ENCODE data around the gene FRMD3. TPM values are rescaled to one million over a fixed set of nuclear protein-coding genes. Genes with fewer than 3 reads are reported as not detected.
A peak's percentile ranks its signal among the peaks of the same experiment; 100 is the strongest.

The FRMD3 gene
- total RNA-seq, 1 experiment from 2014 or later, result 14.5 TPM

GRCh38 chr9:83405759-83406158 is 132.4 kb downstream of the FRMD3 start:
- intact Hi-C loops (cut with micrococcal nuclease; ENCODE audit: unreplicated experiment) (no loop called here), in situ Hi-C loops (cut with HindIII; ENCODE audit: low pct_unique_long_range_greater_than_20kb, low sequenced_read_pairs) (no loop called here)
- DNase-seq (ENCODE audit: low read depth, low spot score) (no peak), ATAC-seq (no peak)
- H3K36me3 ChIP-seq (ENCODE audit: control insufficient read depth, insufficient read depth, low read length), result no peaks in the 10 kb centered on the region
- POLR2A ChIA-PET, result no interaction called here
- H3K9me3 ChIP-seq (ENCODE audit: control insufficient read depth, insufficient read depth, low read depth, low read length), result no peaks in the 10 kb centered on the region
- peak overlapping the region; percentile 39; the same call in 1 of the 2 replicates for H3K27ac ChIP-seq (ENCODE audit: low read length)
- no TSS peak for BruUV-seq (replicated peaks)
- no peak overlapping the region for H3K4me3 ChIP-seq (ENCODE audit: low read depth in 2 of 2, low read length in 2 of 2)
- no peaks in the 10 kb centered on the region for H3K27me3 ChIP-seq (ENCODE audit: control insufficient read depth, insufficient read depth, low read length)
- TF ChIP-seq CTCF (IDR thresholded peaks at IDR 0.05), result peak; percentile 14; the same call in 1 of the 2 replicates
- no peak for TF ChIP-seq POLR2AphosphoS5 (IDR thresholded peaks at IDR 0.05; ENCODE audit: low read depth, low read length)
- H3K4me1 ChIP-seq (ENCODE audit: control insufficient read depth, insufficient read depth, low read length), result peaks cover 16% of the 10 kb centered on the region; the same call in 1 of the 2 replicates
- CTCF ChIA-PET, result no interaction called here

- BruUV-seq (replicated peaks), result no TSS peak
These were observed 134.5 kb downstream of the FRMD3 start for GRCh38 chr9:83403527-83404238.

More at GRCh38 chr9:83403527-83404238, 134.5 kb downstream of the FRMD3 start:
- H3K9me3 ChIP-seq (ENCODE audit: control insufficient read depth, insufficient read depth, low read depth, low read length), result no peaks in the 10 kb centered on the region
- peak overlapping the region; percentile 49 for H3K27ac ChIP-seq (ENCODE audit: low read length)
- no peaks in the 10 kb centered on the region for H3K36me3 ChIP-seq (ENCODE audit: control insufficient read depth, insufficient read depth, low read length)
- CTCF ChIA-PET, result no interaction called here
- peaks cover 23% of the 10 kb centered on the region for H3K4me1 ChIP-seq (ENCODE audit: control insufficient read depth, insufficient read depth, low read length)
- TF ChIP-seq, protein P1, sequence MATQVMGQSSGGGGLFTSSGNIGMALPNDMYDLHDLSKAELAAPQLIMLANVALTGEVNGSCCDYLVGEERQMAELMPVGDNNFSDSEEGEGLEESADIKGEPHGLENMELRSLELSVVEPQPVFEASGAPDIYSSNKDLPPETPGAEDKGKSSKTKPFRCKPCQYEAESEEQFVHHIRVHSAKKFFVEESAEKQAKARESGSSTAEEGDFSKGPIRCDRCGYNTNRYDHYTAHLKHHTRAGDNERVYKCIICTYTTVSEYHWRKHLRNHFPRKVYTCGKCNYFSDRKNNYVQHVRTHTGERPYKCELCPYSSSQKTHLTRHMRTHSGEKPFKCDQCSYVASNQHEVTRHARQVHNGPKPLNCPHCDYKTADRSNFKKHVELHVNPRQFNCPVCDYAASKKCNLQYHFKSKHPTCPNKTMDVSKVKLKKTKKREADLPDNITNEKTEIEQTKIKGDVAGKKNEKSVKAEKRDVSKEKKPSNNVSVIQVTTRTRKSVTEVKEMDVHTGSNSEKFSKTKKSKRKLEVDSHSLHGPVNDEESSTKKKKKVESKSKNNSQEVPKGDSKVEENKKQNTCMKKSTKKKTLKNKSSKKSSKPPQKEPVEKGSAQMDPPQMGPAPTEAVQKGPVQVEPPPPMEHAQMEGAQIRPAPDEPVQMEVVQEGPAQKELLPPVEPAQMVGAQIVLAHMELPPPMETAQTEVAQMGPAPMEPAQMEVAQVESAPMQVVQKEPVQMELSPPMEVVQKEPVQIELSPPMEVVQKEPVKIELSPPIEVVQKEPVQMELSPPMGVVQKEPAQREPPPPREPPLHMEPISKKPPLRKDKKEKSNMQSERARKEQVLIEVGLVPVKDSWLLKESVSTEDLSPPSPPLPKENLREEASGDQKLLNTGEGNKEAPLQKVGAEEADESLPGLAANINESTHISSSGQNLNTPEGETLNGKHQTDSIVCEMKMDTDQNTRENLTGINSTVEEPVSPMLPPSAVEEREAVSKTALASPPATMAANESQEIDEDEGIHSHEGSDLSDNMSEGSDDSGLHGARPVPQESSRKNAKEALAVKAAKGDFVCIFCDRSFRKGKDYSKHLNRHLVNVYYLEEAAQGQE (IDR thresholded peaks at IDR 0.05; ENCODE audit: insufficient read depth in 1 of 2, low read depth in 2 of 2, low read length in 1 of 2), result no peak
- TF ChIP-seq POLR2AphosphoS5 (IDR thresholded peaks at IDR 0.05; ENCODE audit: low read depth, low read length), result no peak
- TF ChIP-seq SIN3A (IDR thresholded peaks at IDR 0.05; ENCODE audit: borderline replicate concordance, insufficient read depth, low read depth, low read length), result no peak
- no peak for TF ChIP-seq CTCF (IDR thresholded peaks at IDR 0.05)
- TF ChIP-seq TCF7L2 (IDR thresholded peaks at IDR 0.05; ENCODE audit: low read depth, low read length), result no peak
- intact Hi-C loops (cut with micrococcal nuclease; ENCODE audit: unreplicated experiment), result no loop called here
- in situ Hi-C loops (cut with HindIII; ENCODE audit: low pct_unique_long_range_greater_than_20kb, low sequenced_read_pairs), result no loop called here
- no peak overlapping the region for H3K4me3 ChIP-seq (ENCODE audit: low read depth in 2 of 2, low read length in 2 of 2)
- DNase-seq (ENCODE audit: low read depth, low spot score) (no peak), ATAC-seq (peak; percentile 78)
- no peaks in the 10 kb centered on the region for H3K27me3 ChIP-seq (ENCODE audit: control insufficient read depth, insufficient read depth, low read length)
- POLR2A ChIA-PET, result interaction anchor here (0.7 kb wide), 2 partner anchors 114 to 132 kb away, joined by 3 to 5 read pairs; no protein-coding TSS in a partner anchor

Measured in Panc1 (cell line).